GM12801 (cell line): Measurements from ENCODE around the gene CTPS1.

Experiments used
- CTCF ChIP-seq: IDR thresholded peaks from one replicate; pipeline ENCODE4 v1.5.1; 2011; ENCODE audit warnings: control low read depth; ENCODE audit not compliant: insufficient read length; ENCODE audit errors: extremely low read depth

The CTPS1 gene

GRCh38 chr1:41037116-41037903 lies 57.8 kb downstream of the CTPS1 start:
- TF ChIP-seq CTCF: no peak

DNA sequence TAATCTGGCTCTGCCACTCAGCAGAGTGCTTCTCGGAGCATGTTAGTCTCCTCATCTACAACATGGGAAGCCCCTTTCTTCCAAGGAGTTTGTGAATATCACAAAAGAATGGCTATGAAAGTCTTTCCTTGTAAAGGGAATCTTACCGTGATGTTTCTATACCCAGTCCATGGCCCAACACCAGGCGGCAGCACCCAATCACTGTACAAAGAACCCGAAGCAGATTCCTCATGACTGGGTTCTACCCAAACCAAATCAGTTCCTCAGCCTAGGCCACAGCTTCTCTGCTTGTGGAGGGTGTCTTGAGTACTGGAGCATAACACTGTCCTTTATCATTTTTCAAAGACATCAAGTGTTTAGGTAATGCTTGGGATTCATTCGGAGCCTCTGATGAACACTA lies 58.6 kb downstream of the CTPS1 start:
- no peak for TF ChIP-seq CTCF

DNA sequence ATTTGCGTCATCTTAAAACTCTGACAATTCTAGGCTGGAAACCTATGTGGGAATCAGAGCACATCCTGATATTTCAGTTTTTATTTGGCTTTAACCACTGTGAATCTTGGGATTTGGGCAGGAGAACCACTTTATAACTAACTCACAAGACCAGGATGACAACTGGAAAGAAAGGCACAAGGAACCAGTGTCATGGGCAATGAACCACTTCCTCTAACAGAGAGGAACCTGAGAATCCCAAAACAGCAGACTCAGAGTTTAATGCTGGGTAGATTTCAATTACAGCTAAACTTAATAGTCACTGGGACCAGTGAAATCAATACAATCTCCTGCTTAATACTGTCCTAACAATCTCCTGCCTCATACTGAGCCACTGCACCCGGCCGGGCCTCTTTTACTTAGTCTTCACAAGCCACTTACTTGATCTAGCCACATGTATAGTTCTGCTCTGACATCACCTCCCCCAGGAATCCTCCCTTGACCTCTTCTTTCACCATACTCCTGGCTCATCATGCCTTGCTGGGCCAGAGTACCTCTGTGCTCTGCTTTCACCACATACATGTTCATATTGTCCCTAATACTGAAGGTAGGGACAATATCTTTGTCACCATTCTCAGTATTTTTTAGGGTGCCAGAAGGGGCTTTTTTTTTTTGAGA lies 62.2 kb downstream of the CTPS1 start:
- no peak for TF ChIP-seq CTCF

DNA sequence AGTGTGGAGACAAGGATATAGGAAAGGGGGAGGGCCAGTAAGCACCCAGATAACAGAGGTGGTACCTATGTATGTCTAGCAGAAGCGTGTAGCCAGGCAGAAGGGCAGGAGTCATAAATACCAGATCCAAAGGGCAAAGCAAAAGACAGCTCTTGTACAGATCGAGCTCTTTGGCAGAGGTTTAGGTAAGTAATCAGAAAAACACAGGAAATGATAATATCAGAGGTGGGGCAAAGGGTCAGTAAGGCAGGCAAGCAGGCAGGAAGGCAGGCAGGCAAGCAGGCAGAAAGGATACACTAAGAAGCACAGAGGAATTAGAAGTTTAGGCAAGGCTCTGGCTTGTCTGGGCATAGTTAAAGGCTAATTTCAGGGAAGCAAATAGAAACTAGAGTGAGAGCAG lies 64.7 kb downstream of the CTPS1 start:
- TF ChIP-seq CTCF: no peak

- no peak for TF ChIP-seq CTCF
These were observed 66.2 kb downstream of the CTPS1 start for GRCh38 chr1:41045740-41046139.

- no peak for TF ChIP-seq CTCF
These were observed 66.9 kb downstream of the CTPS1 start for GRCh38 chr1:41046347-41046775.

- TF ChIP-seq CTCF: no peak
These were observed 69.0 kb downstream of the CTPS1 start for GRCh38 chr1:41048540-41048939.
